ENCODE results near the gene EXD2. TPM values are rescaled to one million over a fixed set of nuclear protein-coding genes. Genes with fewer than 3 reads are reported as not detected.

Gene EXD2, protein sequence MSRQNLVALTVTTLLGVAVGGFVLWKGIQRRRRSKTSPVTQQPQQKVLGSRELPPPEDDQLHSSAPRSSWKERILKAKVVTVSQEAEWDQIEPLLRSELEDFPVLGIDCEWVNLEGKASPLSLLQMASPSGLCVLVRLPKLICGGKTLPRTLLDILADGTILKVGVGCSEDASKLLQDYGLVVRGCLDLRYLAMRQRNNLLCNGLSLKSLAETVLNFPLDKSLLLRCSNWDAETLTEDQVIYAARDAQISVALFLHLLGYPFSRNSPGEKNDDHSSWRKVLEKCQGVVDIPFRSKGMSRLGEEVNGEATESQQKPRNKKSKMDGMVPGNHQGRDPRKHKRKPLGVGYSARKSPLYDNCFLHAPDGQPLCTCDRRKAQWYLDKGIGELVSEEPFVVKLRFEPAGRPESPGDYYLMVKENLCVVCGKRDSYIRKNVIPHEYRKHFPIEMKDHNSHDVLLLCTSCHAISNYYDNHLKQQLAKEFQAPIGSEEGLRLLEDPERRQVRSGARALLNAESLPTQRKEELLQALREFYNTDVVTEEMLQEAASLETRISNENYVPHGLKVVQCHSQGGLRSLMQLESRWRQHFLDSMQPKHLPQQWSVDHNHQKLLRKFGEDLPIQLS
- total RNA-seq (2022; extraction: Qiagen RNA extraction; ENCODE audit: low read depth): 10.9 to 13.1 TPM (median 12.6 TPM) in 5 replicates

DNA sequence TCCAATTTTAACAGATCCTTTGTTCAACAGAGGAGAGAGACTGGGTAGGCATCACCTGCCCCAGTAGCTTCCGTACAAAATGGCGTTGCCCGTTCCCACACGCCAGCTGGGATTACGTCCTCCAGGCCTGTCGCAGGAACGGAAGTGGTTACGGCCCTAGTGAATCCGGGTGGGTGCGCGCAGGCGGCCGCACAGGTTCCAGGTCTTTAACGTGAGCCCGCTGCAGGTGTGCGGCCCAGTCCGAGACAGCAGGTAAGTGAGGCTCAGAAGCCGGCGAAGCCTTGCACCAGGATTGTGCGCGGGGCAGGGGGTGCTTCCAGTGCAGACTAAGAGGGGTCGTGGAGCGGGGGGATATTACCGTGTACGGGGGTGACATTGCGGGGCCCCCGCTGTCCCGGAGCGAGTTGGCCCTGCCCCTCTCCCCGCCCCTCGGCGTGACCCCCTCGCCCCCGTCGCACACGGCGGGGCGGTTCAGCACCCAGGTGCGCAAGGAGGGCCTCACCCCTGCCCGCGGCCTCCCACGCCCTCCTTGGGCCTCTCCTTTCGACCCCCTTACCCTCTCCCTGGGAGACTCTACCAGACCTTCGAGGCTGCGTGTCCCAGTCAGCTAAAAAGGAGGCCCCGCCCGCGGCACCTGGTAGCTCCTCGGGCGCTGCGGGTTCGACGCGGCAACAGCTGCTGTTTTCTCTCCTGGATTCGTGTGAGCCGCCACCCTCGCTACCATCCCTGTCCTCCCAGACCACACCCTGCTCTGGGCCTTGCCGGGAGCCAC is at the start of gene EXD2:
EXD2 (plus strand) TSS at position 159 of the 772 bp plus-strand sequence. CDS start 17,973 bp downstream, outside the sequence.

DNA sequence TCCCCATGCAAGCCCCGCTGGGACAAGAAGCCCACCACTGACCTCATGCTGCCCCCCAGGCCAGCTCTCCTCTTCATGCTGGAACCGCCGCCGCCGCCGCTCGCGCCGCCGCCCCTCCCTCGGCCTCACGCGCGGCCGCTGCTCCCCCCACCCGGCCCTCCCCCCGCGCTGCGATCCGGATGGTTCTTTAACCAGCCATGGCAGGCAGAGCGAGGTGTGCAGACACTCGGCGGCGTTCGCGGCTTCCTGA is 38.5 kb upstream of the EXD2 start, which contains the start of gene DCAF5:
DCAF5 (minus strand) TSS at position 218 of the 250 bp plus-strand sequence; CDS start at position 77, 141 bp downstream.

DNA sequence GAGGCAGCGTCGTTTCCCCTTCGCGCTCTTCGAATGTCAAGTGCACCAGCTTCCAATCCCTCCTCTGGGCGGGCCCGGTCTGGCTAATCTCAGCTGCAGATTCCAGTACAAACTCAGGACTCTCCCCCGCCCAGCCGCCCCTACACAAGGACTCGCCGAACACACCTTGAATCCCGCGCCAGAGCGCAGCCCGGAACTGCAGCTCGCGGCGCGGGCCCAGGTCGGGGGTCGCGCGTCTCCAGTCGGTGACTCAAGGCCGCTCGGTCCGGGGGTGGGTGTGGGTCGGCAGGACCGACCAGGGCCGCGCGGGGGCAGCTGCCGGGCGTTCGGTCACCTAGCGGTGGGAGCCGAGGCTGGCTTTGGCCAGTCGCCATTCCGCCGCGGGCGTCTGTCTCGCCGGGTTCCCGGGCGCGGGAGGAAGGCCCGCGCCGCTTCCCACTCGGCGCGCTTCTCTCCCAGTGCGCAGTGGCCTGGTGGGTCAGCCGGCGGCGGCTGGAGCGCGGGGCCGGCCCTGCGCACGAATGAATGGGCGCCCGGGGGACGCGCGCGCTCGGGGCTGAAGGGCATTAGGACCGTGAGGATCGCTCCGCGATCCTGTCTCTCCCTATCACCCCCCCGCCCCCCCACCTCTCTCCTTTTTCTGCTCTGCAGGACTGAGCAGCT is 68.4 kb downstream of the EXD2 start, which contains the start of gene GALNT16:
GALNT16 (plus strand) TSS at position 632 of the 663 bp plus-strand sequence. CDS start 133 bp downstream, outside the sequence.

Other genes with a start within 250 kb of the EXD2 start
- gene ACTN1, start 212.2 kb upstream of the EXD2 start, total RNA-seq (2022; extraction: Qiagen RNA extraction; ENCODE audit: low read depth): 179 to 209 TPM (median 194 TPM) in 5 replicates
- gene DCAF5, start 38.4 kb upstream of the EXD2 start, total RNA-seq (2022; extraction: Qiagen RNA extraction; ENCODE audit: low read depth): 14.7 to 19.1 TPM (median 18.2 TPM) in 5 replicates
- gene GALNT16, start 68.7 kb downstream of the EXD2 start, total RNA-seq (2022; extraction: Qiagen RNA extraction; ENCODE audit: low read depth): 2.5 to 3.8 TPM (median 3.6 TPM) in 5 replicates
- gene ERH, start 206.8 kb downstream of the EXD2 start, total RNA-seq (2022; extraction: Qiagen RNA extraction; ENCODE audit: low read depth): 309 to 358 TPM (median 344 TPM) in 5 replicates
- gene SLC39A9, start 207.2 kb downstream of the EXD2 start, total RNA-seq (2022; extraction: Qiagen RNA extraction; ENCODE audit: low read depth): 37.4 to 46.7 TPM (median 40.2 TPM) in 5 replicates